Nephron (organoid): ENCODE results near the gene TMEFF1.

Experiments
- H3K27ac Mint-ChIP-seq, 3 experiments: 2 replicates each; pipeline ENCODE4 v1.8.0; 2020; ENCODE audit warnings: mixed read lengths in 3 of 3, mild to moderate bottlenecking in 2 of 3, moderate library complexity in 1 of 3
- H3K27me3 Mint-ChIP-seq: 2 replicates; pipeline ENCODE4 v1.8.0; 2021; ENCODE audit warnings: low read depth, mild to moderate bottlenecking, moderate library complexity, mixed read lengths
- H3K36me3 Mint-ChIP-seq: 2 replicates; pipeline ENCODE4 v1.8.0; 2020; ENCODE audit warnings: low read depth, mixed read lengths
- H3K4me1 Mint-ChIP-seq: 2 replicates; pipeline ENCODE4 v1.8.0; 2020; ENCODE audit warnings: mixed read lengths
- H3K4me3 Mint-ChIP-seq, 3 experiments: 2 replicates each; pipeline ENCODE4 v1.8.0; 2020; ENCODE audit warnings: mild to moderate bottlenecking in 3 of 3, mixed read lengths in 3 of 3, moderate library complexity in 2 of 3
- H3K9me3 Mint-ChIP-seq: 2 replicates; pipeline ENCODE4 v1.8.0; 2020; ENCODE audit warnings: mixed read lengths
- TF ChIP-seq, protein P1 (sequence below), 3 experiments: fragments of 200-600 bp; sonication (generic); IDR thresholded peaks; one replicate each; pipeline ENCODE4 v1.5.0; 2021; ENCODE audit warnings: antibody characterized with exemption in 3 of 3; ENCODE audit not compliant: unreplicated experiment in 3 of 3

TMEFF1 gene

DNA sequence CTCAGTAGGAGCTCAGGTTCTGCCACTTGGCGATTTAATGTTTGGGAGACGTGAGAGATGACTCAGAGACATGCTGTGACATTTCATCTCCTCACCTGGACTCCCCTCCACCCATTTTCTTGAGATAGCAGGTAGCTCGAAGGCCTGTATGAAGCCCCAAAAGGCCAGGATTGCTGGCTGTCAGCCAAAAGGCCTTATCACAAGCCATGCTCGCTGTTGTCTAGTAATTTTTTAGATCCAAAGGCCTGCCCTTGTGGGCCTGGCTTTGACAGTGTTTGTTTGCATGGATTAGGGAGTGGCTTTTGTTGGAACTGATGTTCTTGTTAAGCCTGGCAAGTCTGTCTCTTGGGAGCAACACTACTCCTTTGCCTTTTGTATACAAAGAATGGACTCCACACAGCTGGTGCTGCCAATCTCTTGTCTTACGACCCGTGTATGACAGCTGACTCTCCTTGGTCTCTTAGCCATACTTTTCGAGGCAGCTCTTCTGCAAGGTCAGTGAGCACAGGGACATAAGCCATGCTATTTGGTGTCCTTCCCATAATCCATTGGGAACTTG lies 127.7 kb downstream of the TMEFF1 start:
- peaks cover 39% of the 10 kb centered on the region for H3K4me1 Mint-ChIP-seq
- peak overlapping the region; percentile 37 to 85 (median 66) for H3K27ac Mint-ChIP-seq
- no peaks in the 10 kb centered on the region for H3K36me3 Mint-ChIP-seq
- TF ChIP-seq, protein P1, sequence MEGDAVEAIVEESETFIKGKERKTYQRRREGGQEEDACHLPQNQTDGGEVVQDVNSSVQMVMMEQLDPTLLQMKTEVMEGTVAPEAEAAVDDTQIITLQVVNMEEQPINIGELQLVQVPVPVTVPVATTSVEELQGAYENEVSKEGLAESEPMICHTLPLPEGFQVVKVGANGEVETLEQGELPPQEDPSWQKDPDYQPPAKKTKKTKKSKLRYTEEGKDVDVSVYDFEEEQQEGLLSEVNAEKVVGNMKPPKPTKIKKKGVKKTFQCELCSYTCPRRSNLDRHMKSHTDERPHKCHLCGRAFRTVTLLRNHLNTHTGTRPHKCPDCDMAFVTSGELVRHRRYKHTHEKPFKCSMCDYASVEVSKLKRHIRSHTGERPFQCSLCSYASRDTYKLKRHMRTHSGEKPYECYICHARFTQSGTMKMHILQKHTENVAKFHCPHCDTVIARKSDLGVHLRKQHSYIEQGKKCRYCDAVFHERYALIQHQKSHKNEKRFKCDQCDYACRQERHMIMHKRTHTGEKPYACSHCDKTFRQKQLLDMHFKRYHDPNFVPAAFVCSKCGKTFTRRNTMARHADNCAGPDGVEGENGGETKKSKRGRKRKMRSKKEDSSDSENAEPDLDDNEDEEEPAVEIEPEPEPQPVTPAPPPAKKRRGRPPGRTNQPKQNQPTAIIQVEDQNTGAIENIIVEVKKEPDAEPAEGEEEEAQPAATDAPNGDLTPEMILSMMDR (IDR thresholded peaks at IDR 0.05; ENCODE audit: unreplicated experiment in 3 of 3): no peak
- peak overlapping the region in 2 of 3 experiments; percentile 5 to 24 for H3K4me3 Mint-ChIP-seq
- peaks cover 2% of the 10 kb centered on the region for H3K9me3 Mint-ChIP-seq
- peaks cover 4% of the 10 kb centered on the region for H3K27me3 Mint-ChIP-seq

DNA sequence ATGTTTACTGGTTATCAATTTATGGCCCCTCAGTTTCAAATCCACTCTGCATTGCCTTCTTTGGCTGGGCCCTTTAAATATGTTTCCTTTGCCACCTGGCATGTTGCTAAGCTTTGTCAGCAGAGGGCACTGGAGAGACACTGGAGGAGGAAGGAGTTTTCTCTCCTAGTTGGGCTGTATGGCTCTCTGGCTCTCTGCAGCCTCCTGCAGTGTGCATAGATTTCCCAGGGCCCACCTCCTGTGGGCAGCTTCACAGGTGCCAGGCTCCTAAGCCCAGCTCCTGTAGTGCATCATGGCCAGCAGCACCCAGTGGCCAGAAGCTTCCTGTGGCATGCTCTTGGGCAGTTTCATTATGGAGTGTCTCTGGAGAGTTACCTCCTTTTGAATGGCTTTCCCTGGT lies 128.3 kb downstream of the TMEFF1 start:
- H3K4me3 Mint-ChIP-seq: peak overlapping the region; percentile 22 to 55 (median 50)
- peaks cover 36% of the 10 kb centered on the region for H3K4me1 Mint-ChIP-seq
- H3K27me3 Mint-ChIP-seq: no peaks in the 10 kb centered on the region
- peaks cover 2% of the 10 kb centered on the region for H3K9me3 Mint-ChIP-seq
- TF ChIP-seq, protein P1 (IDR thresholded peaks at IDR 0.05; ENCODE audit: unreplicated experiment in 3 of 3): peak; percentile 41 to 59 (median 56)
- H3K27ac Mint-ChIP-seq: peak overlapping the region; percentile 37 to 85 (median 66)
- H3K36me3 Mint-ChIP-seq: no peaks in the 10 kb centered on the region

DNA sequence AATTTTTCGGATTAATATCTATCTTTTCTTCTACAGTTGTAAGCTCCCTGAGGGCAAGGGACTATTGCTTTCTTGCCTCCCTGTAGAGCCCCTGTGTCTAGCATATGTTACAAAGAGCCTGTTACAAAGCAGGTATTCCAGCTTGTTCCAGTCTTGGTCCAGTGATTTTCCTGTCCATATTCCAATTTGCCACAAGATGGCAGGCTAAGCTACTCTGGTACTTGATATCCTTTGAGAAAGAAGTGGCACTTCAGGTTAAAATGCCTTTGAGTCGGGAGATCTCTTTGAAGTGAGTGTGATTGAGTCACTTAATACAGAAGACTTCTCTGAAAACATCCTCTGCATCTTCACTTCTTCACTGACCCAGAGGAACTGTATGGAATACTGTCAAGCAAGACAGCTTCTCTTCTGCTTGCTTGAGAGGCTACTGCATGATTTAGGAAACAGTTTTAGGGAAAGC lies 129.4 kb downstream of the TMEFF1 start:
- peaks cover 36% of the 10 kb centered on the region for H3K4me1 Mint-ChIP-seq

DNA sequence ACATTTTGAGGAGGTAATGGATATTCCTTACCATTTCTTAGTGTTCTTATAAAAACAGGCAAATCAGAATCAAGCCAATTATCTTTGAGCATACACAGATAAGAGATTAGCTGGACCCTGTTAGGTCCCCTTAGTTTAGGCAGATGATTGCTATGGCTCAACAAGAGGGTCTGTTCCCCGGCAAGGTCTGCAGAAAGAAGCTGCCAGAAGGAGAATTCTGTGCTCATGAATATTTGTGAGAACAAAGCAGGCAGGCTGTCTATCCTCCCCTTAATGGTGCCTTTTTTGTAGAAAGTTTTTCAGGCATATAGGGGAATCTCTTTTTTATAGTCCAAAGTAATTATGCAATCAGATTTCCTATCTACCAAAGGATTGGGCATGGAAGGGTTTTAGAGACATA lies 132.5 kb downstream of the TMEFF1 start:
- Mint-ChIP-seq H3K27me3 (no peaks in the 10 kb centered on the region), H3K4me1 (peaks cover 24% of the 10 kb centered on the region), H3K4me3 (no peak overlapping the region), H3K9me3 (peaks cover 2% of the 10 kb centered on the region), H3K36me3 (no peaks in the 10 kb centered on the region), H3K27ac (no peak overlapping the region)
- TF ChIP-seq, protein P1 (IDR thresholded peaks at IDR 0.05; ENCODE audit: unreplicated experiment in 3 of 3): no peak

More for the DNA sequence above, 129.4 kb downstream of the TMEFF1 start:
- no peaks in the 10 kb centered on the region for H3K27me3 Mint-ChIP-seq
- H3K4me3 Mint-ChIP-seq: peak overlapping the region in 2 of 3 experiments; percentile 4 to 22
- H3K9me3 Mint-ChIP-seq: peaks cover 2% of the 10 kb centered on the region
- H3K27ac Mint-ChIP-seq: peak overlapping the region; percentile 10 to 51 (median 12)
- H3K36me3 Mint-ChIP-seq: no peaks in the 10 kb centered on the region
- TF ChIP-seq, protein P1 (IDR thresholded peaks at IDR 0.05; ENCODE audit: unreplicated experiment in 3 of 3): peak; percentile 62 to 74 (median 68)

DNA sequence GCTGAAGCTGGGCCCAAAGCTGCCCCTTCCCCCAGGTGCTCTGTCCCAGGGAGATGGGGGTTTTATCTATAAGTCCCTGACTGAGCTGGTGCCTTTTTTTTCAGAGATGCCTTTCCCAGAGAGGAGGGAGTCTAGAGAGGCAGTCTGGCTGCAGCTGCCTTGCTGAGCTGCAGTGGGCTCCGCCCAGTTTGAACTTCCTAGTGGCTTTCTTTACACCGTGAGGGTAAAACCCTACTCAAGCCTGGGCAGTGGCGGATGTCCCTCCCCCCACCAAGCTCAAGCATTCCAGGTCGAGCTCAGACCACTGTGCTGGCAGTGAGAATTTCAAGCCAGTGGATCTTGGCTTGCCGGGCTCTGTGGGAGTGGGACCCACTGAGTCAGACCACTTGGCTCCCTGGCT lies 146.2 kb downstream of the TMEFF1 start:
- Mint-ChIP-seq H3K9me3 (peaks cover 28% of the 10 kb centered on the region), H3K4me3 (no peak overlapping the region), H3K4me1 (no peaks in the 10 kb centered on the region), H3K36me3 (no peaks in the 10 kb centered on the region), H3K27me3 (no peaks in the 10 kb centered on the region), H3K27ac (no peak overlapping the region)
- TF ChIP-seq, protein P1 (IDR thresholded peaks at IDR 0.05; ENCODE audit: unreplicated experiment in 3 of 3): no peak

DNA sequence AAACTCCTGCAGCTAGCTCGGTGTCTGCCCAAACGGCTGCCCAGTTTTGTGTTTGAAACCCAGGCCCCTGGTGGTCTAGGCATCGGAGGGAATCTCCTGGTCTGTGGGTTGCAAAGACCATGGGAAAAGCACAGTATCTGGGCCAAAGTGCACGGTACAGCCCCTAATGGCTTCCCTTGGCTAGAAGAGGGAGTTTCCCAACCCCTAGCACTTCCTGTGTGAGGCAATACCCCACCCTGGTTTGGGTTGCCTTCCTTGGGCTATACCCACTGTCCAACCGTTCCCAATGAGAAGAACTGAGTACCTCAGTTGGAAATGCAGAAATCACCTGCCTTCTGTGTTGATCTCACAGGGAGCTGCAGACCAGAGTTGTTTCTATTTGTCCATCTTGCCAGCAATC lies 146.7 kb downstream of the TMEFF1 start:
- H3K4me1 Mint-ChIP-seq: no peaks in the 10 kb centered on the region
- TF ChIP-seq, protein P1 (IDR thresholded peaks at IDR 0.05; ENCODE audit: unreplicated experiment in 3 of 3): no peak
- no peak overlapping the region for H3K27ac Mint-ChIP-seq
- H3K9me3 Mint-ChIP-seq: peaks cover 27% of the 10 kb centered on the region
- H3K36me3 Mint-ChIP-seq: no peaks in the 10 kb centered on the region
- no peak overlapping the region for H3K4me3 Mint-ChIP-seq
- H3K27me3 Mint-ChIP-seq: no peaks in the 10 kb centered on the region
